Heart left ventricle (tissue), 13 donors: Measurements from ENCODE around the gene LORICRIN.

Experiments
- CTCF ChIP-seq, 12 donors: fragments of 200-600 bp; sonication (generic) in 4 of 12; IDR thresholded peaks; one replicate each; pipeline versions ENCODE4 v1.5.0 to v1.8.0; 2018 to 2022; ENCODE audit warnings: antibody characterized with exemption in 12 of 12, mild to moderate bottlenecking in 5 of 12
- POLR2A ChIP-seq, 2 donors: fragments of 450-650 bp; IDR thresholded peaks; one replicate each; pipeline ENCODE4 v1.6.1; 2017; ENCODE audit warnings: antibody characterized with exemption in 2 of 2, mild to moderate bottlenecking in 2 of 2, moderate library complexity in 2 of 2
- donor health status: ischemic (EF 13 %, LVEDD 7.1; RV severe dilation, severe dysfunction).
- donor health status: DM: no; HTN: yes; CAD: no.
- donor health status: DM: no; HTN: no; CAD: no.
- donor health status: ischemic (EF 25% LVEDD 6.9; RV normal size, moderate dysfunction).
- donor health status: ischemic (EF 25% LVEDD 5.7; RV mildly dilated, moderate dysfunction).
- donor health status: ischemic (EF 35%, LVEDD 5.7; RV mildly dilated, moderate dysfunction).
- donor health status: nonischemic (EF 11% LVEDD 7.7; RV severe dilation, severe dysfunction).
- donor health status: DM: yes; HTN: yes; CAD: no.
- donor health status: PGD.
- donor health status: ischemic (EF 29% LVEDD 5.4; RV normal size, mild dysfunction).
- donor health status: nonischemic (EF 23%, LVEDD 6.1; RV moderate dilation, normal function).

GRCh38 chr1:153277852-153278251 is 18.4 kb downstream of the LORICRIN start:
- TF ChIP-seq CTCF (IDR thresholded peaks at IDR 0.05) (peak in 7 of 12 donors; percentile 14 to 44 (median 20)), POLR2A (IDR thresholded peaks at IDR 0.05) (no peak)
